Neutrophil (primary cell): Measurements from ENCODE around the gene PLB1.

Experiments
- H3K27ac ChIP-seq: fragments of 200-600 bp; sonication (generic); 2 replicates; pipeline ENCODE4 v1.5.1; 2016; ENCODE audit warnings: mild to moderate bottlenecking, moderate library complexity
- H3K27me3 ChIP-seq: fragments of 200-600 bp; sonication (generic); 2 replicates; pipeline ENCODE4 v1.6.0; 2016; ENCODE audit warnings: mild to moderate bottlenecking
- H3K36me3 ChIP-seq: fragments of 200-600 bp; sonication (generic); 2 replicates; pipeline ENCODE4 v1.5.1; 2017
- H3K4me1 ChIP-seq, 2 experiments: fragments of 200-600 bp in 1 of 2; sonication (generic) in 1 of 2; 1 replicate in 1 of 2; 2 replicates in 1 of 2; pipeline versions ENCODE4 v1.5.1 to v1.6.1; 2013 to 2016; ENCODE audit warnings: low read depth in 1 of 2, low read length in 1 of 2, mild to moderate bottlenecking in 1 of 2, moderate library complexity in 1 of 2; ENCODE audit not compliant: control insufficient read depth in 1 of 2, insufficient read depth in 1 of 2
- H3K4me3 ChIP-seq, 2 experiments: fragments of 200-600 bp in 1 of 2; sonication (generic) in 1 of 2; 1 replicate in 1 of 2; 2 replicates in 1 of 2; pipeline ENCODE4 v1.5.1; 2013 to 2016; ENCODE audit warnings: low read depth in 1 of 2, low read length in 1 of 2, mild to moderate bottlenecking in 1 of 2, moderate library complexity in 1 of 2
- H3K9me3 ChIP-seq: fragments of 200-600 bp; sonication (generic); 2 replicates; pipeline ENCODE4 v1.5.1; 2016
- CTCF ChIP-seq: fragments of 200-600 bp; sonication (generic); IDR thresholded peaks from 2 replicates; pipeline ENCODE4 v1.5.1; 2016; ENCODE audit warnings: antibody characterized with exemption

Gene PLB1

DNA sequence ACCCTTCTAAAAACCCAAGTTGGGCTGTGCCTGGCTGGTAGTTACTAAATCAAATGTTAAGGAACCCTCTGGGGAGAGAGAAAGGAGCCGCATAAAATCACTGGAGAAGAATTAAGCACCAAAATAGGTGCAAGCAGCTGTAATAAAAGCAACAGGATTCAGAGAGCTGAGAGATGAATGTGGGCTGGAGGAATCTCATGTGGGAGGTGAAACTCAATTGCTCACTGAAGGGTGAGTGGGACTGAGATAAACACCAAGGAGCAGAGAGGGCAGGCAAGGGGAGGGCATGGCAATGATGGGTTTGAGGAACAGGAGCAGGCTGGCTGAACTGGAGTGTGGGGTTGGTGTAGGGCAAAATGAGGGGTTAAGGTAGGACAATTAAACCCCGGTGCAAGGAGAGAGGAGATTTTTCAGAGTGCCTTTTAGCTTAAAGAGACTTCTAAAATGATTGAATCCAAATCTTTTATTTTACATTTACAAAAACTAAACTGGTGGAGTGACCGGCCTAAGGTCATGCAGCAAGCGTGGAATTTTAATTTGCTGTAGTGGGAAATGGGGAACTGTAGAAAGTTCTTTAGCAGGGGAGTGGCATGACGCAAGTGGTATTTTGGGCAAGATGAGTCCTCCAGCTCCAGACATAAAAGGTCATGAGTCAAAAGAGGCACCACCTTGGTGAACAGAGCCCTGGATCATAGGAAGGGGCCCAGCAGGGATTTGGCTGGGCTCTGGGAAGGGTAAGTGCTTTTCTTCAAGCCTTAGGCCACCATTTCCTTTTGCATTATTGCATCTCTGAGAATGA is 10.5 kb downstream of the PLB1 start:
- Histone ChIP-seq H3K36me3 (no peaks in the 10 kb centered on the region), H3K9me3 (no peaks in the 10 kb centered on the region), H3K4me3 (no peak overlapping the region), H3K27me3 (no peaks in the 10 kb centered on the region), H3K4me1 (no peaks in the 10 kb centered on the region), H3K27ac (no peak overlapping the region)
- no peak for TF ChIP-seq CTCF

- H3K36me3 ChIP-seq: no peaks in the 10 kb centered on the region
- no peaks in the 10 kb centered on the region for H3K4me1 ChIP-seq
- no peaks in the 10 kb centered on the region for H3K27me3 ChIP-seq
- no peak overlapping the region for H3K27ac ChIP-seq
- TF ChIP-seq CTCF: no peak
- H3K4me3 ChIP-seq: no peak overlapping the region
- H3K9me3 ChIP-seq: no peaks in the 10 kb centered on the region
These were observed 12.2 kb downstream of the PLB1 start for GRCh38 chr2:28507796-28508764.

- Histone ChIP-seq H3K36me3 (no peaks in the 10 kb centered on the region), H3K27me3 (no peaks in the 10 kb centered on the region), H3K27ac (no peak overlapping the region), H3K4me1 (no peaks in the 10 kb centered on the region), H3K9me3 (no peaks in the 10 kb centered on the region), H3K4me3 (no peak overlapping the region)
- no peak for TF ChIP-seq CTCF
These were observed 13.5 kb downstream of the PLB1 start for GRCh38 chr2:28509361-28509760.

- Histone ChIP-seq H3K4me1 (no peaks in the 10 kb centered on the region), H3K27me3 (peaks cover 5% of the 10 kb centered on the region), H3K4me3 (no peak overlapping the region), H3K9me3 (no peaks in the 10 kb centered on the region), H3K27ac (no peak overlapping the region), H3K36me3 (no peaks in the 10 kb centered on the region)
- TF ChIP-seq CTCF: no peak
These were observed 14.3 kb downstream of the PLB1 start for GRCh38 chr2:28510184-28510583.

DNA sequence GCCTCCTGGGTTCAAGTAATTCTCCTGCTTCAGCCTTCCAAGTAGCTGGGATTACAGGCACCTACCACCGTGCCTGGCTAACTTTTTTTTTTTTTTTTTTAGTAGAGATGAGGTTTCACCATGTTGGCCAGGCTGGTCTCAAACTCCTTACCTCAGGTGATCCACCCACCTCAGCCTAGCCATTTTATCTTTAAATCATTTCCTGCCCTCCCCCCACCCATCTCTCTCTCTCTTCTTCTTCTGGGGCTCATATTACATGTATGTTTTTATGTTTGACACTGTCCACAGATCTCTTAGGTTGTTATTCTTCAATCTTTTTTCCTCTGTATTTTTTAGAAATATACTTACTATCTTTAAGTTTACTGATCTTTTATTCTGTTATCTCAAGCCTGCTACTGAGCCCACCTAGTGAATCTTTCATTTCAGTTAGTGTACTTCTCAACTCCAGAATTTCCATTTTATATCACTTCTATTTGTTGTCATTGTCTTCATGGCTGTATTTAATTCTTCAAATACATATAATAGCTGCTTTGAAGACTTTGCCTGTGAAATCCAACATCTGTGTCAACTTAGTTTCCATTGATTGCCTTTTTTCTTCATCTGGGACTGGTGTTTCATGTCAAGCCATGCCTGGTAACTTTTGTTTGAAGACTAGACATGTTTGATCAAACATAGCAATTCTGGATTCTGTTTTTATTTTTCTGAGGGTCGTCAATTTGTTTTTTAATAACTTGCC is 16.2 kb downstream of the PLB1 start:
- Histone ChIP-seq H3K4me1 (no peaks in the 10 kb centered on the region), H3K27me3 (peaks cover 9% of the 10 kb centered on the region), H3K36me3 (no peaks in the 10 kb centered on the region), H3K9me3 (no peaks in the 10 kb centered on the region), H3K27ac (no peak overlapping the region), H3K4me3 (no peak overlapping the region)
- TF ChIP-seq CTCF: no peak
